ENCODE data around the gene SLC9A7.

The SLC9A7 gene

GRCh38 chrX:46681849-46682248, 77.1 kb downstream of the SLC9A7 start:
- Mint-ChIP-seq H3K4me1 (no peaks in the 10 kb centered on the region), H3K27ac (no peak overlapping the region), H3K36me3 (ENCODE audit: low read depth) (no peaks in the 10 kb centered on the region), H3K4me3 (no peak overlapping the region), H3K9me3 (peaks cover 2% of the 10 kb centered on the region), H3K27me3 (ENCODE audit: low read depth) (no peaks in the 10 kb centered on the region)
- TF ChIP-seq CTCF (IDR thresholded peaks at IDR 0.05; ENCODE audit: unreplicated experiment in 3 of 3), result no peak

DNA sequence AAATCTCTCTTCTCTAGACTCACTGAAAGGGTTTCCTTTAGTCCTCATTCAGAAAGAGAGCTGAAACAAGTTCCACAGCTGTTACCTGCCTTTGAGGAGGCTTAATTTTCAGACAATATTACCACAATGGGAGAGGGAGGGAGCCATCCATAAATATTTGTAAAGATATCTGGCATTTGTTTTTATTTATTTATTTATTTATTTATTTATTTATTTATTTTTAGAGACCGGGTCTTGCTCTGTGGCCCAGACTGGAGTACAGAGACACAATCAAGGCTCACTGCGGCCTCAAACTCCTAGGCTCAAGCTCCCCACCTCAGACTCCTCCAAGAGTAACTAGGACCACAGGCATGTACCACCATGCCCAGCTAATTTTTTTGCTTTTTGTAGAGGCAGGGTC, 80.7 kb downstream of the SLC9A7 start:
- Mint-ChIP-seq H3K9me3 (peaks cover 2% of the 10 kb centered on the region), H3K27me3 (ENCODE audit: low read depth) (no peaks in the 10 kb centered on the region), H3K4me3 (no peak overlapping the region), H3K27ac (no peak overlapping the region), H3K4me1 (no peaks in the 10 kb centered on the region), H3K36me3 (ENCODE audit: low read depth) (no peaks in the 10 kb centered on the region)
- TF ChIP-seq CTCF (IDR thresholded peaks at IDR 0.05; ENCODE audit: unreplicated experiment in 3 of 3), result no peak

DNA sequence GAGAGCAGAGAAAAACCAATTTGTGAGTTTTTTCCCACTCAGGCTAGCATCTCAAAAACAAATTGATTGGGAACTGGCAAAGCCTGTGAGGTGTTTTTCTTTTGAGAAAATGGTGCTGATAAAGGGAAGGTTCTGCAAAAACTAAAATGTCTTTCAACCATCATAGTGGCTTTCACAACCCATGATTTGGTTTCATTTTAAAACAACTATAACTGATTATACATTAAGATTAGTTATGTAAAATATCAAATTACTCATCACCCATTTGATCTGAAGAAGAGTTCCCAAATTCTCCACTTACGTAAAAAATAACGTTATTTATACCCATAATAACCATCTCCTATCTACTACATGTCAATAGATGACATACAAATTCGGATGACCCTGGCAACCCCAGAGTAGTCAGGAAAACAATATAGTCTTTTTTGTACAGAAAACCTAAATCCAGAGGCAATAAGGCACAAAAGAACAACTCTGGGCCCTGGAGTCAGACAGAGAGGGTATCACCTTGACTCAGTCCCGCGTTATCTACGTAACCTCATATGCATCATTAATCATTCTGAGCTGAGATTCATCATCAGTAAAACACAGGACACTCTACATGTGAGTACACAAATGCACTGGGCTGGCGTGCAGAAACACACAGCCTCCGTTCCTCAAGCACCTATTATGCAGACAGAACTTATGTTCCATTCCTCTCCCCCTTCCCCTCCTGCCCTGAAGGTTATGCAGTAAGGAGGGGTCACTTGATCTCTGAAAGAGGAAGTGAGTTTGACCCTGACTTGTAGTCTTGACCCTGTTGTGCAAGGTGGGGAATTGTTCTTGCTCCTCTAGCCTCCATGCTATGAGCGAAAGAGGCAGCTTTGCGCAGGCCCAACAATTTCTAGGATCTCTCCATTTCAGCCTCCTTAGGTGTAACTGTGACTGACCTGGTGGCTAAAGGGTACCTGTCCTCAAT, 82.2 kb downstream of the SLC9A7 start:
- no peak overlapping the region for H3K27ac Mint-ChIP-seq
- H3K27me3 Mint-ChIP-seq (ENCODE audit: low read depth), result no peaks in the 10 kb centered on the region
- peaks cover 2% of the 10 kb centered on the region for H3K9me3 Mint-ChIP-seq
- TF ChIP-seq CTCF (IDR thresholded peaks at IDR 0.05; ENCODE audit: unreplicated experiment in 3 of 3), result no peak
- H3K4me1 Mint-ChIP-seq, result no peaks in the 10 kb centered on the region
- H3K4me3 Mint-ChIP-seq, result no peak overlapping the region
- H3K36me3 Mint-ChIP-seq (ENCODE audit: low read depth), result no peaks in the 10 kb centered on the region

DNA sequence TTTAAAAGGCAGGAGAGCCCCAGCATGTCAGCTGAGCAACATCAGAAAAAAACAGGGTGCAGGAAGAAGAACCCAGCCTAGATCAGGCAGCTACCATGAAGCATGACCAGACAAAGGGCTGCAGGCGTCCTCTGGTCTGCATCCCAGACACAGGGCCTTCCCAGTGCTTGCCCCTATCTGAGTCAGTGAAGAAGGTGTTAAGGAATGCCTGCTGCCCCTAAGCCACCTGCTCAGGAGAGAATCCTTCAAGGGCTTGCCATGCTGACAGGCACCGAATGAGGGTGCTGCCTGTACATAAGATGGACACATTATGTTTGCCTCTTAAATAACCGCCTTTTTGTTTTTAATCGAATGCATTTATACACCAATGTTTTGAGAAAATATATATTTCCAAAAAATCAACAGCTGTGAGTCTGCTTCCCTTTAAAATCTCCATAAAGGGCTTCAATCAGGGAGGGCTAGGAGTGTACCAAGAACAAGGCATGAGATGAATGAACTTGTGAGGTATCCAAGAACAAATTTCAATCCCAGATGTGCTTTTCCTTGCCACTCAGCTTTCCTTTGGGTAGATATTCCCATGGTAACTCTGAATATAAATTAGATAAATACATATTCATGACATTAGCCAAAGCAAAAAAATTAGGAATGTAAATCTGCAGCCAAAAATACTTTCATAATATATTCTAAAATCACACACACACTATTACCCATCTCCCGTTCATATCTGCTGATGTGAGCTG, 85.1 kb downstream of the SLC9A7 start:
- Mint-ChIP-seq H3K36me3 (ENCODE audit: low read depth) (no peaks in the 10 kb centered on the region), H3K4me1 (peaks cover 7% of the 10 kb centered on the region), H3K9me3 (peaks cover 2% of the 10 kb centered on the region), H3K4me3 (no peak overlapping the region), H3K27me3 (ENCODE audit: low read depth) (no peaks in the 10 kb centered on the region), H3K27ac (no peak overlapping the region)
- no peak for TF ChIP-seq CTCF (IDR thresholded peaks at IDR 0.05; ENCODE audit: unreplicated experiment in 3 of 3)

DNA sequence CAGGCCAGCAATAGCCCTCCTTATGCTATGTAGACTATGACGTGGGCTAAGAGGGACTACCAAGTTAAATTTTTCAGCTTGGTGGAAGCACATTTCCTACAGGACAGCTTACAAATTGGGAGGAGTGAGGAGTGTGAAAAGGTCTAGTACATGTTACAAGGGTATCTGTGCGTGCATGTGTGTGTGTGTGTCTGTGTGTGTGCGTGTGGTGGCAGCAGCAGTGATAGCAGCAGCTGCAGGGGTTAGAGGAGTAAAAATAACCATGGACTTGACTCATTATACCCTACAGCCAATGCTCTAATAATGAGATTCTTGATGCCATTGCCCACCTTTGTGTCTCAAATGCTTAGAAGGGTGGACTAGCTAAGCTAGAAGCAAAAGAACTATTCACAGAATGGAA, 88.6 kb downstream of the SLC9A7 start:
- no peaks in the 10 kb centered on the region for H3K36me3 Mint-ChIP-seq (ENCODE audit: low read depth)
- no peaks in the 10 kb centered on the region for H3K27me3 Mint-ChIP-seq (ENCODE audit: low read depth)
- no peak for TF ChIP-seq CTCF (IDR thresholded peaks at IDR 0.05; ENCODE audit: unreplicated experiment in 3 of 3)
- peaks cover 7% of the 10 kb centered on the region for H3K4me1 Mint-ChIP-seq
- no peaks in the 10 kb centered on the region for H3K9me3 Mint-ChIP-seq
- H3K27ac Mint-ChIP-seq, result no peak overlapping the region
- H3K4me3 Mint-ChIP-seq, result no peak overlapping the region

All from nephron (organoid).